Measurements from ENCODE around the gene PBXIP1. TPM values are rescaled to one million over a fixed set of nuclear protein-coding genes. Genes with fewer than 3 reads are reported as not detected.

The PBXIP1 gene, protein sequence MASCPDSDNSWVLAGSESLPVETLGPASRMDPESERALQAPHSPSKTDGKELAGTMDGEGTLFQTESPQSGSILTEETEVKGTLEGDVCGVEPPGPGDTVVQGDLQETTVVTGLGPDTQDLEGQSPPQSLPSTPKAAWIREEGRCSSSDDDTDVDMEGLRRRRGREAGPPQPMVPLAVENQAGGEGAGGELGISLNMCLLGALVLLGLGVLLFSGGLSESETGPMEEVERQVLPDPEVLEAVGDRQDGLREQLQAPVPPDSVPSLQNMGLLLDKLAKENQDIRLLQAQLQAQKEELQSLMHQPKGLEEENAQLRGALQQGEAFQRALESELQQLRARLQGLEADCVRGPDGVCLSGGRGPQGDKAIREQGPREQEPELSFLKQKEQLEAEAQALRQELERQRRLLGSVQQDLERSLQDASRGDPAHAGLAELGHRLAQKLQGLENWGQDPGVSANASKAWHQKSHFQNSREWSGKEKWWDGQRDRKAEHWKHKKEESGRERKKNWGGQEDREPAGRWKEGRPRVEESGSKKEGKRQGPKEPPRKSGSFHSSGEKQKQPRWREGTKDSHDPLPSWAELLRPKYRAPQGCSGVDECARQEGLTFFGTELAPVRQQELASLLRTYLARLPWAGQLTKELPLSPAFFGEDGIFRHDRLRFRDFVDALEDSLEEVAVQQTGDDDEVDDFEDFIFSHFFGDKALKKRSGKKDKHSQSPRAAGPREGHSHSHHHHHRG
- polyA plus RNA-seq (2013, experiment 1 of 2; ENCODE audit: insufficient read length) = 34.8 TPM
- polyA plus RNA-seq (2013, experiment 2 of 2; ENCODE audit: insufficient read length) = 37.0 TPM

- DNase-seq = peak; percentile 89
Observed at GRCh38 chr1:154955718-154956543, at the start of gene PBXIP1. Gene PBXIP1, minus strand, starts transcription at chr1:154956099. Its CDS starts 2,378 bp downstream, at chr1:154953721.

DNA sequence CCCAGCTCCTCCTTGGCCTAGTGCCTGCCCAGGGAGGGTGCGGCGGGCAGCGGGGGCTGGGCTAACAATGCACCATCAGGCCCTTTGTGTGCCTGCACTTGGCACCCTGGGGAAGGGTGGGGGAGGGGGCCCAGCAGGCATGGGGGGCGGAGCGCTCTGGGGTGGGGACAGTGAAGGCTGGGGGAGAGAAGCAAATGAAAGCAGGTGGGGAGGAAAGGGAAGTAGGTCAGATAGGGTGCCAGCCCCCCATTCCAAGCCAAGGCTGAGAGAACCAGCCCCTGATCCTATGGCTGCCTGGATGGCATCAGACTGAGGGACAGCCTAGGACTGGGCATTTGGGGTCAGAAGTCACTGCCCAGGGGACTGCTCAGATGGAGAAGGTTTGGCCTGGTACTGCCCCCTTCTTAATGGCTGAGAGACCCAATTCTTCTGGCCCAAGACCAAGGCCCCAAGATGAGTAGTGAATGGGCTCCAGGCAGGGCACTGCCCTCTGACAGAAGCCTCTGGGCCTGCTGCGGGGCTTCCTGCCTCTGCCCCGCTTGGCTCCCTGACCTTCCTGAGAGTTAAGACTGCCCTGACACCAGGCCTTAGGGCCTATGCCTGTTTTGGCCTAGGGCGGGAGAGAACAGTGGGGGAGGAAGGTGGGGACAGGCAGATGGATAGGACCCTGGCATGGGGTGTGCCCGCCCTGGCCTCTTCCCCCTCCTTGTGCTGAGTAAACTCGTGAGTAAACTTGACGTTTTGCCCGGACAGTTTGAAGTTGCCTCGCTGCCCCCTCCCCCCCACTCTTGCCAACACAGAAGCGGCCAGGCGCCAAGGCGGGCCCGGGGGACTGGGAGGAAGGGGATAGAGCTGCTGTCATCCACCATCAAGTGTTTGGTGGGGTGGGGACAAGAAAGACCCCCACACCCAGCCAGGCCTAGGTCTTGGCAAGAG lies 49.4 kb upstream of the PBXIP1 start:
- no peak for DNase-seq

GRCh38 chr1:155004352-155005075 lies 48.6 kb upstream of the PBXIP1 start:
- DNase-seq = peak; percentile 43

DNA sequence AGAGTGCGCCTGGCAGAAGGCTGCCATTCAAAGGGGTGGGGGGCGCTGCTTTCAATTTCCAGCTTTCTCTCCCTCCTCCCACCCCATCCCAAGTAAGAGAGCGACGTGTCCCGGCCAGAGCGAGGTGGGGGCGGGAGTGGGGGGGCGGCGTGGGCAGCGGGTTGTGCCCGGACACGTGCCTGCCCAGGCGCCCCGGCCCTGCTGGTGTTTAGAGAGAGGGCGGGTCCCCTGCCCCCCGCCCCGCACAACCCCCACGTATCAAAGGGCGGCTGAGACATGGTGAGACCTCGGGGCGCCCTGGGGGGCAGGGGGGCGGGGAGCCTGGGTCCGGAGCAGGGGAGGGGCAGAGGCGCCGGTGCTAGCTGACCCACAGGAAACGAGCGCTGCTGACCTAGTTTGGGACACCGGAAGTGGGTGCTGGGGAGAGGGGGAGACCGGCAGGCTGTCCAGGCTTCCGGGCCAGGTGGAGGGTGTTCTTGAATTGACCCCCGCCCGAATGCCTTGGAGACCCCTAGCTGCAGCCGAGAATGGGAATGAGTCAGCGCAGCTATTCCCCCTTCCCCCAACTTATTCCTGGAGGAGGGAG lies 48.0 kb upstream of the PBXIP1 start:
- peak; percentile 57 for DNase-seq

- DNase-seq = peak; percentile 38
Observed at GRCh38 chr1:155003227-155003765, 47.4 kb upstream of the PBXIP1 start.

DNA sequence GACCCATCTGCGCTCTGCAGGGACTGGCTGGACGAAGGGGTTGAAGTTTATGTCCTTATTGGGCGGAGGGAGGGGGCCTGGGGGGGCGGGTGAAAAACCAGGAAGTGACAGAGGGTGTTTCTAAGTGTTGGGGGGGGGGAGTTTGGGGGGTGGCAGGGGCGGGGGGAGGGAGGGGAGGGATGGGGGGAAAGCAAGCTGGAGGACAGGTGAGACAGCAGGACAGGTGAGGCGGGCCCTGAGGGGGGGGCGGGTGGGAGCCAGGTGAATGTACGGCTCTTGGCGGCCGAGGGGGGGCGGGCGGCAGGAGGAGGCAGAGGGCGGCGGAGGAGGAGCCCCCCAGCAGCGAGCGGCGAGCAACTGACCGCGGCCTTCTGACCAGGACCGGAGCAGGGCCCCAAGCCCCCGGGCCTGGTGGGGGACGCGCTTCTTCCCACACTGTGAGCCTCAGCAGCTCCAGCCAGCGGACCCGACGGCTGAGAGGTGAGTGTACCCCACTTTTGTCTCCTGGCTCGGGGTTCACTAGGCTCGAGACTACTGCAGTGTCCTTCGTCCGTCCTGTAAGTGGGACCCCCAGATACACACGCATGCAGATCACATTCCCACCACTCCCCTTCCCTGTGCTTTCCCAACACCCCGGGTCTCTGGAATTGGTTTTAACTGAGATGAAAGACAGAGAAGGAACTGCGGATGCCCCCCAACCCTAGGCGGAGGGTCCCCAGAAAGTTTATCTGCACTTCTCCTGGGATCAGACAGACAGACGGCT lies 46.7 kb upstream of the PBXIP1 start, which contains the start of gene ZBTB7B:
Gene ZBTB7B (plus strand): TSS at position 339 of the 763 bp plus-strand sequence. CDS start 11,859 bp downstream, outside the sequence.
- no peak for DNase-seq

- DNase-seq = peak; percentile 99
Observed at GRCh38 chr1:155001675-155002463, 46.0 kb upstream of the PBXIP1 start.

- no peak for DNase-seq
Observed at GRCh38 chr1:155001425-155001674, 45.5 kb upstream of the PBXIP1 start.

DNA sequence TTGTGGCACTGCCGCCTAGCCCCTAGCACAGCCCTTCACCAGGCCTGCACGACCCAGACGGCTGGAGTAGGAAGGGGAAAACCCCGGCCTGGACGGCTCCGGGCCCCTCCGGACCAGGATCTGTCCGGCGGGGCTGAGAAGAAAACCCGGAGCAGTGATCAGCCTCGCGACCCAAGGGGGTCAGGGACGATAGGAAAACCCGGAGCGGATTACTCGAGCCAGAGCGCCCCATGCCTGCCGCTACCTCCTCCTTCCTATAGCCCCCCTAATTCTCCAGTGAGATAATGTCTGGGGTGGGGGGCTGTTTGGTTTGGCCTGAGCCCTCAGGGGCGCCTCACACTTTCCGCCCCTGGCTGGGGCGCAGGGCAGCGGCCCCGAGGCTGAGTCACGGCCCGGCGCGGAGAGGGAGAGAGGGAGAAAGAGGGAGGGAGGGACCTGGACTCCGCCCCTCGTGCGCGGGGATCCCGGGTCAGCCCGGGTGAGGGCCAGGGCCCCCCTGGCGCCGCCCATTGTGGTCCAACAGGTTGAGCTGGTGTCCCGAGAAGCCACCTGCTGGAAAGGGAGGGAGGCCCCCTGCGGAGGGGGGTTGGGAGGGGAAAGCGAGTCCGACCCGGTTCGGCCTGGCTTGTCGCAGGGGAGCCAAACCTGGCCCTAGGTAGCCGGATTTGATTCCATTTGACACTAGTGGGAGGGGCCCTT lies 45.0 kb upstream of the PBXIP1 start:
- DNase-seq = peak; percentile 88

- no peak for DNase-seq
Observed at GRCh38 chr1:155000411-155000725, 44.5 kb upstream of the PBXIP1 start.

DNA sequence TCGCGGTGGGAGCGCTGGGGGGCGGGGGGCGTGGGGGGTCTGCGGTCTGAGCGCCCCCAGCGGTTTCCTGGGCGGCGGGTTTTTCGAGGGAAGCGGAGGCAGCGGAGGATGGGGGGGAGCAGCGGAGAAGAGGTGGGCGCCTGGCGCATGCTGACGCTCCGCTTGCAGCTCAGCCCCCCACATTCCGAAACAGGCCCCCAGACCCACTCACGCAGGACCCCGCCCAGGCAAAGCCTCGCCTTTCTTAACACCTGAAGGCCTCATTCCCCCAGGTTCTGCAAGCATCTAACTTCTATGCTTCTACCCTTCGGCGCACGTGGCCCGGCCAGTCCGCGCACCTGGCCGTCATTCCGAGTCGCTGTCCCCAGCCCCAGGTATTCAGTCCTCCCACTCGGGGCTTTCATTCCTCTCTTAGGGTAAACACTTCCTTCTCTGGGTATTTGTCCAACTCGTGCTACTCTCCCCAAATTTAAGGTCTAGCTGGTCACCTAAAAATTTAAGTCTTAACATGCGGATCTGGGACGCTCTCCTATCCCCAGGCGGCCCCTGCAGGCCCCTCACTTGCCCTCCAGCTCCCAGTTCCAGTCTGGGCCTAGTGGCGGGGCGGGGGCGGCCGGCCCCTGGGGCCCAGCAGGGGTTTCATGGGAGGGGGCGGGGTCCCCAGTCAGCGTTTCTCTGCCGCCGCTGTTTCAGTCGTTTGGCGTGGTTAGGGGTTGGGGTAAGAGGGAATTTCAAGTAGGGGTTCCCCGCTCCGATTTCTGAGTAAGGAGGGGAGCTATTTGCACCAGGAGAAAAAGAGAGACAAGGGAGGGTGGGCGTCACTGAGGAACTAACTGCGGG lies 43.9 kb upstream of the PBXIP1 start:
- no peak for DNase-seq

DNA sequence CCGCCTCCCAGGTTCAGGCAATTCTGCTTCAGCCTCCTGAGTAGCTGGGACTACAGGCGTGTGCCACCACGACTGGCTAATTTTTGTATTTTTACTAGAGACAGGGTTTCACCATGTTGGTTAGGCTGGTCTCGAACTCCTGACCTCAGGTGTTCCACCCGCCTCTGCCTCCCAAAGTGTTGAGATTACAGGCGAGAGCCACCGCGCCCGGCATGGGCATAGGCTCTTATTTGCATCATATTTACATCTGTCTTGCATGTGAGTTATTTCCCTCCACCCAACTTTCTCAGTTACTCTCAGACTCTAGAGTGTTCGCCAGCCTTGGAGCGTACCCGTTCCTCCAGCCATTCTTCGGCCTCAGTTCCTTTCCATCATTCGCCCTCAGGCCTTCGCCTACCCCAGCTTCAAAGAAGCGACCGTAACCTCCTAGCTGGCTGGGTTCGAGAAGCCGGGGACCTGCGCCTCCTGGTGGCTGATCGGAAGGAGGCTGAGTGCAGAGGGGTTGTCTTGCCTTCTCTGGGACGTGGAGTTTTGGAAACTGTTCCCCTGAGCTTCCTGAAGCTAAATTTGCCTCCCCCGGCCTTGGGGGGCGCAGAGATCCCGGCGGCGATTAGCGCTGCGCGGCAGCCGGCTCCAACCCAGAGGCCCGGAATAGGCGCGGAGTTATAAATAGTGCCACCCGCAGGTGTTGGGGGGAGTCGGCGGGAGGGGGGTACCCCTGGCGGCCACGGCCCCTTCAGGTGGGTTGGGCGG lies 43.1 kb upstream of the PBXIP1 start:
- peak; percentile 82 for DNase-seq

GRCh38 chr1:154998201-154998780 lies 42.4 kb upstream of the PBXIP1 start:
- DNase-seq = no peak

GRCh38 chr1:154996966-154997701 lies 41.2 kb upstream of the PBXIP1 start:
- DNase-seq = no peak

DNA sequence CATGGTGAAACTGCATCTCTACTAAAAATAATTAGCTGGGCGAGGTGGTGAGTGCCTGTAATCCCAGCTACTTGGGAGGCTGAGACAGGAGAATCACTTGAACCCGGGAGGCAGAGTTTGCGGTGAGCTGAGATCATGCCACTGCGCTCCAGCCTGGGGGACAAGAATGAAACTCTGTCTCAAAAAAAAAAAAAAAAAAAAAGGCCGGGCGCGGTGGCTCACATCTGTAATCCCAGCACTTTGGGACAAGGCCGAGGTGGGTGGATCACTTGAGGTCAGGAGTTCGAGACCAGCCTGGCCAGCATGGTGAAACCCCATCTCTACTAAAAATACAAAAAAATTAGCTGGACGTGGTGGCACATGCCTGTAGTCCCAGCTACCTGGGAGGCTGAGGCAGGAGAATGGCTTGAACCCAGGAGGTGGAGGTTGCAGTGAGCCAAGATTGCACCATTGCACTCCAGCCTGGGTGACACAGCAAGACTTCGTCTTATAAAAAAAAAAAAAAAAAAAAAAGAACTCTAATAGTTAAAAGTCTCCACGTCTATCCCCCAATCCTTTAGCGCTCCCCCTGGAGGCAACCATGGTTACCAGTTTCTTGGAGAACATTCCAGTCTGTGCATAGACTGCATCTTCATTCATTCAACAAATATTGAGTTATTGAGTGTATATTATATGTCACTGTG lies 39.5 kb upstream of the PBXIP1 start:
- DNase-seq = peak; percentile 87
